HG03520 (cell line): ENCODE results near the gene ERV3-1.
"Not testable (repeated sequence)": the region's sequence is repeated elsewhere in the genome, so short reads cannot be mapped to it uniquely, and the experiment has no call there.

Experiments used
- ATAC-seq: cut with Tn5 transposase; IDR thresholded peaks from one replicate; pipeline ENCODE4 v1.9.1; 2021; ENCODE audit warnings: mild to moderate bottlenecking, moderate library complexity; ENCODE audit not compliant: unreplicated experiment

ERV3-1 gene

GRCh38 chr7:64944667-64945502, 61.6 kb downstream of the ERV3-1 start:
- not testable (repeated sequence) for ATAC-seq
